Upper lobe of left lung (tissue), 4 donors: ENCODE results near the gene CFAP58.

Experiments used
- CTCF ChIP-seq, 6 experiments: fragments of 450-650 bp in 4 of 6; fragments of 200-600 bp in 2 of 6; sonication (generic) in 2 of 6; IDR thresholded peaks; one replicate each; pipeline ENCODE4 v1.5.1; 2016 to 2019; ENCODE audit warnings: antibody characterized with exemption in 6 of 6
- EP300 ChIP-seq, 4 donors: sonication (generic); formaldehyde crosslinking; IDR thresholded peaks; one replicate each; pipeline ENCODE4 v1.5.1; 2017; ENCODE audit warnings: antibody characterized with exemption in 4 of 4, control low read depth in 2 of 4
- POLR2A ChIP-seq, 4 donors: fragments of 450-650 bp; IDR thresholded peaks; one replicate each; pipeline ENCODE4 v1.5.1; 2016 to 2017; ENCODE audit warnings: antibody characterized with exemption in 4 of 4, mild to moderate bottlenecking in 2 of 4
- POLR2AphosphoS5 ChIP-seq, 2 donors: sonication (generic); formaldehyde crosslinking; IDR thresholded peaks; one replicate each; pipeline ENCODE4 v1.5.1; 2017; ENCODE audit warnings: antibody characterized with exemption in 2 of 2

- no peak for TF ChIP-seq CTCF (IDR thresholded peaks at IDR 0.05)
- no peak for TF ChIP-seq POLR2AphosphoS5 (IDR thresholded peaks at IDR 0.05)
- TF ChIP-seq POLR2A (IDR thresholded peaks at IDR 0.05) = no peak
- no peak for TF ChIP-seq EP300 (IDR thresholded peaks at IDR 0.05)
These were observed 94.3 kb downstream of the CFAP58 start for GRCh38 chr10:104447906-104448305.
